HepG2 (cell line): ENCODE results near the gene DHRS1. TPM values are rescaled to one million over a fixed set of nuclear protein-coding genes. Genes with fewer than 3 reads are reported as not detected.

Experiments used
- ATAC-seq: fragments of 200-7000 bp; cut with Tn5 transposase; 3 replicates; pipeline ENCODE4 v1.9.1; 2020; ENCODE audit warnings: mild to moderate bottlenecking, moderate library complexity
- BruUV-seq: library from RNA; stranded (reverse); fragments of 400-500 nt; replicated peaks from 2 replicates; lab custom pipeline; 2021; lab: Mats Ljungman, UMichigan
- CTCF ChIA-PET: fragments of 300-600 bp; formaldehyde crosslinking; extraction: SDS; loops from one replicate; lab custom pipeline; 2021; ENCODE audit warnings: low total read pairs, inconsistent platforms, low intra/inter-chr PET ratio; lab: Yijun Ruan, JAX
- POLR2A ChIA-PET: fragments of 350-600 bp; sonication (Branson Sonifier 250); formaldehyde crosslinking; loops from one replicate; lab custom pipeline; 2020; ENCODE audit warnings: antibody characterized with exemption, inconsistent platforms; lab: Yijun Ruan, JAX
- DNase-seq: peaks from one replicate; pipeline ENCODE4 v3.0.0-alpha.2; 2015; ENCODE audit warnings: low spot score
- FAIRE-seq: peaks from 3 replicates; lab custom pipeline; 2011; peaks lifted over from hg19 to GRCh38; lab: Jason Lieb, UNC
- H2AFZ ChIP-seq: one replicate; pipeline ENCODE4 v1.6.1; 2011; ENCODE audit warnings: low read length, inconsistent platforms
- H3K27ac ChIP-seq: fragments of 300-600 bp; 3 replicates; pipeline ENCODE4 v1.8.0; 2011; ENCODE audit warnings: mixed run types, mild to moderate bottlenecking, mixed read lengths, low read length, inconsistent platforms; ENCODE audit not compliant: insufficient read depth; ENCODE audit errors: extremely low read length
- H3K27me3 ChIP-seq, 2 experiments: fragments of 200-600 bp in 1 of 2; 2 replicates in 1 of 2; 3 replicates in 1 of 2; pipeline versions ENCODE4 v1.6.0 to v1.8.0; 2011; ENCODE audit warnings: low read length in 2 of 2, mild to moderate bottlenecking in 2 of 2, moderate library complexity in 2 of 2, inconsistent platforms in 1 of 2; ENCODE audit not compliant: insufficient read depth in 2 of 2, control insufficient read depth in 1 of 2
- H3K36me3 ChIP-seq, 2 experiments: fragments of 200-600 bp in 1 of 2; replicated peaks in 1 of 2; 2 replicates in 1 of 2; 3 replicates in 1 of 2; pipeline versions ENCODE4 v1.5.1 to v1.8.0; 2011; ENCODE audit warnings: low read length in 2 of 2, inconsistent platforms in 1 of 2; ENCODE audit not compliant: insufficient read depth in 2 of 2, control insufficient read depth in 1 of 2
- H3K4me1 ChIP-seq: 2 replicates; pipeline ENCODE4 v1.5.1; 2012; ENCODE audit warnings: low read length, inconsistent platforms; ENCODE audit not compliant: insufficient read depth
- H3K4me2 ChIP-seq: 2 replicates; pipeline ENCODE4 v1.6.0; 2011; ENCODE audit warnings: low read depth, low read length, inconsistent platforms
- H3K4me3 ChIP-seq, 3 experiments: fragments of 200-600 bp in 1 of 3; sonication (generic), shearing (Covaris generic) in 1 of 3; replicated peaks in 1 of 3; 2 replicates each; pipeline ENCODE4 v1.5.1; 2011 to 2016; ENCODE audit warnings: low read length in 3 of 3, inconsistent platforms in 2 of 3, low read depth in 2 of 3, mild to moderate bottlenecking in 2 of 3, control low read depth in 1 of 3, mixed read lengths in 1 of 3; ENCODE audit not compliant: insufficient read depth in 1 of 3
- H3K79me2 ChIP-seq: one replicate; pipeline ENCODE4 v1.6.1; 2011; ENCODE audit warnings: low read length, inconsistent platforms; ENCODE audit not compliant: insufficient read depth
- H3K9ac ChIP-seq: 2 replicates; pipeline ENCODE4 v1.6.0; 2011; ENCODE audit warnings: mild to moderate bottlenecking, low read depth, low read length, inconsistent platforms; ENCODE audit not compliant: insufficient read depth
- H3K9me3 ChIP-seq: 2 replicates; pipeline ENCODE4 v1.5.1; 2012; ENCODE audit warnings: mild to moderate bottlenecking, low read length
- H4K20me1 ChIP-seq: 2 replicates; pipeline ENCODE4 v1.6.0; 2011; ENCODE audit warnings: inconsistent platforms, mild to moderate bottlenecking, low read length, moderate library complexity; ENCODE audit not compliant: insufficient read depth
- ATF4 ChIP-seq, 2 experiments: fragments of 450-650 bp in 1 of 2; sonication (generic) in 1 of 2; formaldehyde crosslinking; IDR thresholded peaks; 2 replicates each; pipeline versions ENCODE4 v1.5.0 to v1.8.0; 2020 to 2022; ENCODE audit warnings: mild to moderate bottlenecking in 1 of 2, missing genetic modification reagents in 1 of 2
- FOXA3 ChIP-seq: IDR thresholded peaks from 2 replicates; pipeline ENCODE4 v1.6.1; 2016; ENCODE audit warnings: missing genetic modification reagents, missing compliant biosample characterization
- MEIS1 ChIP-seq: sonication (generic); formaldehyde crosslinking; IDR thresholded peaks from 2 replicates; pipeline ENCODE4 v1.9.0; 2021; ENCODE audit warnings: mild to moderate bottlenecking, missing genetic modification reagents, moderate library complexity, borderline replicate concordance
- NFAT5 ChIP-seq: sonication (generic); formaldehyde crosslinking; IDR thresholded peaks from 2 replicates; pipeline ENCODE4 v1.4.0; 2020; ENCODE audit warnings: missing genetic modification reagents
- RXRA ChIP-seq: sonication (generic); formaldehyde crosslinking; IDR thresholded peaks from 2 replicates; pipeline ENCODE4 v1.5.1; 2020; ENCODE audit warnings: missing genetic modification reagents
- ZBTB7A ChIP-seq: sonication (generic); formaldehyde crosslinking; IDR thresholded peaks from 2 replicates; pipeline ENCODE4 v1.8.0; 2022; ENCODE audit warnings: mild to moderate bottlenecking, missing genetic modification reagents
- ZNF205 ChIP-seq: IDR thresholded peaks from 2 replicates; pipeline ENCODE4 v1.6.1; 2018; ENCODE audit warnings: missing biosample characterization, missing genetic modification reagents
- ZNF225 ChIP-seq: sonication (generic); formaldehyde crosslinking; IDR thresholded peaks from 2 replicates; pipeline ENCODE4 v1.4.0; 2020; ENCODE audit warnings: mild to moderate bottlenecking, missing genetic modification reagents
- ZNF230 ChIP-seq: sonication (generic); formaldehyde crosslinking; IDR thresholded peaks from 2 replicates; pipeline ENCODE4 v1.4.0; 2020; ENCODE audit warnings: mild to moderate bottlenecking, missing genetic modification reagents
- ZNF556 ChIP-seq: sonication (generic); formaldehyde crosslinking; IDR thresholded peaks from 2 replicates; pipeline ENCODE4 v1.4.0; 2020; ENCODE audit warnings: mild to moderate bottlenecking, missing genetic modification reagents, borderline replicate concordance
- ZNF790 ChIP-seq: sonication (generic); formaldehyde crosslinking; IDR thresholded peaks from 2 replicates; pipeline ENCODE4 v1.8.0; 2022; ENCODE audit warnings: missing genetic modification reagents, mild to moderate bottlenecking, borderline replicate concordance
- WGBS: methylation state at CpG from one replicate; pipeline ENCODE4 v1.1.6; 2017; ENCODE audit warnings: low lambda C conversion rate; 5-methylcytosine and 5-hydroxymethylcytosine counted together
- in situ Hi-C: cut with HindIII; loops from 2 replicates; pipeline ENCODE4 v1.10.0; 2017; ENCODE audit warnings: low pct_unique_long_range_greater_than_20kb; ENCODE audit not compliant: extremely low pct_ligation_motif_present
- intact Hi-C: fragments of 100-400 bp; cut with micrococcal nuclease; formaldehyde crosslinking; loops from one replicate; pipeline ENCODE4 v1.10.0; 2022; ENCODE audit not compliant: unreplicated experiment
- polyA plus RNA-seq, 8 experiments: library from polyadenylated mRNA; depleted of rRNA in 3 of 8; stranded (reverse) in 7 of 8; unstranded in 1 of 8; fragments of >200 nt; fragmentation: Illumina TruSeq in 4 of 8; extraction: Trizol in 4 of 8; gene quantifications; 2 replicates each; pipeline versions ENCODE4 v1.2.1 to v1.2.3, GENCODE V29; 2011 to 2016; ENCODE audit warnings: low read depth in 4 of 8, missing spikeins in 1 of 8, mixed read lengths in 1 of 8; ENCODE audit not compliant: insufficient read depth in 1 of 8
- total RNA-seq, 5 experiments: library from RNA; depleted of rRNA; stranded (reverse); fragments of >200 nt; fragmentation: Illumina TruSeq; extraction: Trizol; gene quantifications; 2 replicates each; pipeline ENCODE4 v1.2.3, GENCODE V29; 2016; ENCODE audit warnings: low read depth in 1 of 5
- TF ChIP-seq, protein P1 (sequence below): sonication (generic); formaldehyde crosslinking; IDR thresholded peaks from 2 replicates; pipeline ENCODE4 v1.9.0; 2021; ENCODE audit warnings: missing genetic modification reagents, borderline replicate concordance

Gene DHRS1
- total and polyA plus RNA-seq, 2 of the 13 experiments (the other 11 are each of a cell fraction or from before 2014, with no cell fraction given), result 49.8 to 60.8 TPM

DNA sequence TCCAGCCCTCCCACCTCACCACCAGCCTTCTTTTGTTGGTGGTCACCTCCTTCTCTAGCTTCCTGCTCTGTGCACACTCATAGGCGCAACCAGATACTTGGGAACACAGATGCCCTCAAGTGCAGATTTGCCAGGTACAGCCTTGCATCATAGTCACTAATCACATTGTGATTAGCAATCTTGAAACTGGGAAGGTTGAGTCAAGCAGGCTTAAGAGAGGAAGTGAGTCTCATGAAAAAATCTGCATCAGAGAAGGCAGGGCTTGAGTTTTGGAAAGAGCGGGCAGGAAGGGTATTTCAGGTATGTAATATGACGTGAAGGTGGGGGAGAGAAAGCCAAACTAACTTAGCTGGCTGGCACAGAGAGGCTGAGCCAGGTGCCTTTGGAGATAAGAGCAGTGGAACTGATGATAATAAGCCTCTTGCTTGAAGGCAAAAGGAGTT lies 25.5 kb downstream of the DHRS1 start (continued):
- TF ChIP-seq, protein P1, sequence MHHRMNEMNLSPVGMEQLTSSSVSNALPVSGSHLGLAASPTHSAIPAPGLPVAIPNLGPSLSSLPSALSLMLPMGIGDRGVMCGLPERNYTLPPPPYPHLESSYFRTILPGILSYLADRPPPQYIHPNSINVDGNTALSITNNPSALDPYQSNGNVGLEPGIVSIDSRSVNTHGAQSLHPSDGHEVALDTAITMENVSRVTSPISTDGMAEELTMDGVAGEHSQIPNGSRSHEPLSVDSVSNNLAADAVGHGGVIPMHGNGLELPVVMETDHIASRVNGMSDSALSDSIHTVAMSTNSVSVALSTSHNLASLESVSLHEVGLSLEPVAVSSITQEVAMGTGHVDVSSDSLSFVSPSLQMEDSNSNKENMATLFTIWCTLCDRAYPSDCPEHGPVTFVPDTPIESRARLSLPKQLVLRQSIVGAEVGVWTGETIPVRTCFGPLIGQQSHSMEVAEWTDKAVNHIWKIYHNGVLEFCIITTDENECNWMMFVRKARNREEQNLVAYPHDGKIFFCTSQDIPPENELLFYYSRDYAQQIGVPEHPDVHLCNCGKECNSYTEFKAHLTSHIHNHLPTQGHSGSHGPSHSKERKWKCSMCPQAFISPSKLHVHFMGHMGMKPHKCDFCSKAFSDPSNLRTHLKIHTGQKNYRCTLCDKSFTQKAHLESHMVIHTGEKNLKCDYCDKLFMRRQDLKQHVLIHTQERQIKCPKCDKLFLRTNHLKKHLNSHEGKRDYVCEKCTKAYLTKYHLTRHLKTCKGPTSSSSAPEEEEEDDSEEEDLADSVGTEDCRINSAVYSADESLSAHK (CRISPR knock-in tag), result no peak
- TF ChIP-seq, all 625 proteins: peak for 3

DNA sequence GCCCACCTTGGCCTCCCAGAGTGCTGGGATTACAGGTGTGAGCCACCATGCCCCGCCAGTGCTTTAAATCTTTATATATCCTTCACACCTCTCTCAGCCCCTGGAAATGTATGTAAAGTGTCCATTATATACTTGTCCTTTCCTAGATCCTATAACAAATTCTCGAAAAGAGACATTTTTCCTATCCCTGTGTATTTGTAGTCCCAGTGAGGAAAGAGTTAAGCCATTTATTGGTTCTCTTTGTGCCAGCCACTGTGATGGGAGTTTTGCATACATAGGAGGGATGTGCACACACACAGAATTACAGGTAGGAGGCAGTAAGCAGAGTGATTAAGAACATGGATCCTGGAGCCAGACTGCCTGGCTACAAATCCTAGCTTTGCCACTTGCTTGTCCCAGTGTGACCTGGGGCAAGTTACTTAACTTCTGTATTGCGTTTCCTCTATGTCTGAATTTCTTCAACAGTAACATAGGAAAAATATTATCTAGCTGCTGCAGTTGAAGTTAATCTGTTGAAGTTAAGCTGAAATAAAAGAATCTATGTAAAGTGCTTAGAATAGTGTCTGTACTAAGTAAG lies 26.1 kb downstream of the DHRS1 start:
- Histone ChIP-seq H3K4me3 (no peak overlapping the region), H4K20me1 (no peaks in the 10 kb centered on the region), H3K36me3 (peaks cover 0 to 8% of the 10 kb centered on the region in 2 experiments; a peak in 1 of 5 replicates), H3K4me1 (peaks cover 22% of the 10 kb centered on the region), H2AFZ (no peak overlapping the region), H3K9ac (no peak overlapping the region), H3K79me2 (peaks cover 7% of the 10 kb centered on the region), H3K27me3 (no peaks in the 10 kb centered on the region; a peak in 1 of 5 replicates), H3K9me3 (no peaks in the 10 kb centered on the region), H3K27ac (no peak overlapping the region), H3K4me2 (no peak overlapping the region)
- POLR2A ChIA-PET, result interaction anchor here (0.6 to 16.5 kb wide), 6 partner anchors 8 to 84 kb away, joined by 3 to 435 read pairs (median 3); partner anchors contain the start of gene TINF2
- CTCF ChIA-PET, result interaction anchor here (1.1 to 1.4 kb wide), 2 partner anchors 25 to 31 kb away, joined by 3 to 4 read pairs; partner anchors contain the start of gene TINF2
- BruUV-seq, result no TSS peak
- intact Hi-C loops, result no loop called here
- DNase-seq (peak; percentile 60), FAIRE-seq (no peak), ATAC-seq (no peak)
- WGBS, result 76% methylated on average over 3 of the region's 3 CpGs
- in situ Hi-C loops, result no loop called here
- 0 out of 2 replicates have a peak, but pooled peaks have one; percentile 27 for TF ChIP-seq MEIS1 (CRISPR knock-in tag)
- TF ChIP-seq ZNF790, result no peak
- TF ChIP-seq RXRA (CRISPR knock-in tag), result no peak
- no peak for TF ChIP-seq ATF4 (CRISPR knock-in tag; IDR thresholded peaks at IDR 0.05)
- TF ChIP-seq ZNF205, result no peak
- TF ChIP-seq ZNF225 (CRISPR knock-in tag), result no peak
- no peak for TF ChIP-seq ZBTB7A (CRISPR knock-in tag)
- TF ChIP-seq FOXA3 (CRISPR knock-in tag), result 0 out of 2 replicates have a peak, but pooled peaks have one; percentile 4
- 0 out of 2 replicates have a peak, but pooled peaks have one; percentile 65 for TF ChIP-seq ZNF230
- TF ChIP-seq ZNF556, result peak; percentile 44; the same call in 1 of the 2 replicates
- no peak for TF ChIP-seq NFAT5 (CRISPR knock-in tag)
